DND-41 (cell line): ENCODE data around the gene C10orf62.

ENCODE experiments used
- ATAC-seq: fragments of 200-7000 bp; cut with Tn5 transposase; 3 replicates; pipeline ENCODE4 v1.9.1; 2021; ENCODE audit warnings: low read depth; ENCODE audit not compliant: insufficient read depth
- DNase-seq: peaks from one replicate; pipeline ENCODE4 v3.0.0-alpha.2; 2020
- H2AFZ ChIP-seq: 2 replicates; pipeline ENCODE4 v1.6.0; 2012; ENCODE audit warnings: low read depth, low read length
- H3K27ac ChIP-seq: 2 replicates; pipeline ENCODE4 v1.5.1; 2012; ENCODE audit warnings: low read length, inconsistent platforms
- H3K27me3 ChIP-seq: fragments of 200-600 bp; sonication (generic); 2 replicates; pipeline ENCODE4 v1.6.0; 2012; ENCODE audit warnings: low read length, mild to moderate bottlenecking, inconsistent platforms; ENCODE audit not compliant: insufficient read depth, poor library complexity
- H3K36me3 ChIP-seq: 2 replicates; pipeline ENCODE4 v1.5.1; 2012; ENCODE audit warnings: low read length, inconsistent platforms; ENCODE audit not compliant: insufficient read depth
- H3K4me1 ChIP-seq: 2 replicates; pipeline ENCODE4 v1.5.1; 2012; ENCODE audit warnings: mild to moderate bottlenecking, low read length; ENCODE audit not compliant: insufficient read depth
- H3K4me2 ChIP-seq: 2 replicates; pipeline ENCODE4 v1.6.0; 2012; ENCODE audit warnings: mild to moderate bottlenecking, moderate library complexity, low read length, inconsistent platforms; ENCODE audit not compliant: insufficient read depth
- H3K4me3 ChIP-seq, 2 experiments: fragments of 200-600 bp in 1 of 2; shearing (Covaris generic) in 1 of 2; 2 replicates each; pipeline ENCODE4 v1.5.1; 2012 to 2016; ENCODE audit warnings: inconsistent platforms in 2 of 2, low read length in 2 of 2, mild to moderate bottlenecking in 2 of 2, low read depth in 1 of 2, moderate library complexity in 1 of 2
- H3K79me2 ChIP-seq: 2 replicates; pipeline ENCODE4 v1.6.0; 2012; ENCODE audit warnings: low read length, inconsistent platforms; ENCODE audit not compliant: insufficient read depth
- H3K9ac ChIP-seq: 2 replicates; pipeline ENCODE4 v1.6.0; 2012; ENCODE audit warnings: low read depth, mild to moderate bottlenecking, inconsistent platforms, low read length, moderate library complexity
- H3K9me3 ChIP-seq: 2 replicates; pipeline ENCODE4 v1.5.1; 2012; ENCODE audit warnings: low read length, moderate library complexity, mild to moderate bottlenecking, inconsistent platforms; ENCODE audit not compliant: insufficient read depth, severe bottlenecking
- H4K20me1 ChIP-seq: 2 replicates; pipeline ENCODE4 v1.6.0; 2012; ENCODE audit warnings: low read length; ENCODE audit not compliant: insufficient read depth
- EZH2 ChIP-seq: IDR thresholded peaks from 3 replicates; pipeline ENCODE4 v1.6.1; 2012; ENCODE audit warnings: borderline replicate concordance, low read depth, mild to moderate bottlenecking, moderate library complexity, low read length, inconsistent platforms; ENCODE audit not compliant: severe bottlenecking
- TF ChIP-seq, protein P1 (sequence below): IDR thresholded peaks from 2 replicates; pipeline ENCODE4 v1.5.1; 2012; ENCODE audit warnings: borderline replicate concordance, low read length, moderate library complexity, mild to moderate bottlenecking; ENCODE audit not compliant: poor library complexity, severe bottlenecking; ENCODE audit errors: extremely low read depth

Gene C10orf62

DNA sequence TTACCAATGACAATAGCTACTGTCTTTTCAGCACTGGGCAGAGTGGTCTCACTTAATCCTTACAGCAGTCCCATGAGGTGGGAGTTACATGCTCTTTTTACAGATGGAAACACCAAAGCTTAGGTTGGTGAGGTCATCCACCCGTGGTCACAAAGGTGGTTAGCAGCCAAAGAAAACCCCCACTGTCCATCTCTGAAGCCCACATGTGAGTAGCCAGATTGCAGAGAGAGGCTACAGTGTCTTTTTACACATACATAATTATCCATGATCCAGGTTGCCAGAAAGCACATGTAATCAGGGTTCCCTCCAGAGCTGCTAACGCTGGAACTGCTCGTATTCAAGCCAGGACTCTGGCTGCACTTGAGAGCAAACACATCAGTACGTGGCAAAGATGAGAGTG, 41.6 kb upstream of the C10orf62 start:
- H3K9ac ChIP-seq, result no peak overlapping the region
- DNase-seq, result no peak
- H3K27ac ChIP-seq, result no peak overlapping the region

DNA sequence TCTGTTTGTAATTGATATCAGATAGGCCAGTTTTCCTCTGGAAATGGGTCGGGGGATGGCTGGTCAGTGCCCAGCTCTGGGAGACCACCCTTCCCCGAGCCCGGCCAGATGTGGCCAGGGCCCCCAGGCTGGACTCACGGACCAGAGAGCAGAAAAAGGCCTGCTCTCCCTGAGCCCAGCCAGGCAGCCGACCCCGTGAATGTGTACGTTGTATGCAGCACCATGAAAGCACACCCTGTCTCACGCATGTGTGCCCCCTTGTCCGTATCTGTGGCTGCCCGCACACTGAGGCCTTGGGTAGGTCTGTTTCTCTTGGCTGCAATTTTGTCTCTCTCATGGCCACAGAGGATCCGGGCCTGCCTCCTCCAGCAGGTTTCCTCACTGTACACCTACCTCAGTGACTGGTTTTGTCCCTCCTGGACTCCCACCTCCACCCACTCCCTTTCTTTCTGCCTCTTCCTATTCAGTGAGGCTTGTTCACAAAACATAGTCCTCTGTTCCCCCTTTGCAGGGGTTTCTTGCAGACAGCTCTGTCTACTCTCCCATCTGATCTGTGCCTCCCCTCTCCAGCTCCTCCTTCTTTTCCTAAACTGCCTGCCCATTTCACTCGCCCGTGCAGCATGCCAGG, 40.6 kb upstream of the C10orf62 start:
- H3K4me1 ChIP-seq, result no peaks in the 10 kb centered on the region
- DNase-seq, result no peak
- TF ChIP-seq EZH2, result no peak
- TF ChIP-seq, protein P1, sequence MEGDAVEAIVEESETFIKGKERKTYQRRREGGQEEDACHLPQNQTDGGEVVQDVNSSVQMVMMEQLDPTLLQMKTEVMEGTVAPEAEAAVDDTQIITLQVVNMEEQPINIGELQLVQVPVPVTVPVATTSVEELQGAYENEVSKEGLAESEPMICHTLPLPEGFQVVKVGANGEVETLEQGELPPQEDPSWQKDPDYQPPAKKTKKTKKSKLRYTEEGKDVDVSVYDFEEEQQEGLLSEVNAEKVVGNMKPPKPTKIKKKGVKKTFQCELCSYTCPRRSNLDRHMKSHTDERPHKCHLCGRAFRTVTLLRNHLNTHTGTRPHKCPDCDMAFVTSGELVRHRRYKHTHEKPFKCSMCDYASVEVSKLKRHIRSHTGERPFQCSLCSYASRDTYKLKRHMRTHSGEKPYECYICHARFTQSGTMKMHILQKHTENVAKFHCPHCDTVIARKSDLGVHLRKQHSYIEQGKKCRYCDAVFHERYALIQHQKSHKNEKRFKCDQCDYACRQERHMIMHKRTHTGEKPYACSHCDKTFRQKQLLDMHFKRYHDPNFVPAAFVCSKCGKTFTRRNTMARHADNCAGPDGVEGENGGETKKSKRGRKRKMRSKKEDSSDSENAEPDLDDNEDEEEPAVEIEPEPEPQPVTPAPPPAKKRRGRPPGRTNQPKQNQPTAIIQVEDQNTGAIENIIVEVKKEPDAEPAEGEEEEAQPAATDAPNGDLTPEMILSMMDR, result no peak
- H3K9ac ChIP-seq, result no peak overlapping the region
- no peak overlapping the region for H3K27ac ChIP-seq
- no peaks in the 10 kb centered on the region for H3K9me3 ChIP-seq
- no peak overlapping the region for H3K4me3 ChIP-seq
- H2AFZ ChIP-seq, result no peak overlapping the region
- ATAC-seq, result no peak
- no peaks in the 10 kb centered on the region for H4K20me1 ChIP-seq
- H3K27me3 ChIP-seq, result no peaks in the 10 kb centered on the region
- H3K4me2 ChIP-seq, result no peak overlapping the region
- H3K36me3 ChIP-seq, result no peaks in the 10 kb centered on the region
- no peaks in the 10 kb centered on the region for H3K79me2 ChIP-seq

More for the DNA sequence above, 41.6 kb upstream of the C10orf62 start:
- Histone ChIP-seq H3K4me2 (no peak overlapping the region), H4K20me1 (no peaks in the 10 kb centered on the region), H3K4me3 (no peak overlapping the region), H3K36me3 (no peaks in the 10 kb centered on the region), H3K9me3 (no peaks in the 10 kb centered on the region), H3K79me2 (no peaks in the 10 kb centered on the region), H3K4me1 (no peaks in the 10 kb centered on the region), H2AFZ (no peak overlapping the region), H3K27me3 (no peaks in the 10 kb centered on the region)
- TF ChIP-seq, protein P1, result no peak
- no peak for TF ChIP-seq EZH2
- no peak for ATAC-seq

DNA sequence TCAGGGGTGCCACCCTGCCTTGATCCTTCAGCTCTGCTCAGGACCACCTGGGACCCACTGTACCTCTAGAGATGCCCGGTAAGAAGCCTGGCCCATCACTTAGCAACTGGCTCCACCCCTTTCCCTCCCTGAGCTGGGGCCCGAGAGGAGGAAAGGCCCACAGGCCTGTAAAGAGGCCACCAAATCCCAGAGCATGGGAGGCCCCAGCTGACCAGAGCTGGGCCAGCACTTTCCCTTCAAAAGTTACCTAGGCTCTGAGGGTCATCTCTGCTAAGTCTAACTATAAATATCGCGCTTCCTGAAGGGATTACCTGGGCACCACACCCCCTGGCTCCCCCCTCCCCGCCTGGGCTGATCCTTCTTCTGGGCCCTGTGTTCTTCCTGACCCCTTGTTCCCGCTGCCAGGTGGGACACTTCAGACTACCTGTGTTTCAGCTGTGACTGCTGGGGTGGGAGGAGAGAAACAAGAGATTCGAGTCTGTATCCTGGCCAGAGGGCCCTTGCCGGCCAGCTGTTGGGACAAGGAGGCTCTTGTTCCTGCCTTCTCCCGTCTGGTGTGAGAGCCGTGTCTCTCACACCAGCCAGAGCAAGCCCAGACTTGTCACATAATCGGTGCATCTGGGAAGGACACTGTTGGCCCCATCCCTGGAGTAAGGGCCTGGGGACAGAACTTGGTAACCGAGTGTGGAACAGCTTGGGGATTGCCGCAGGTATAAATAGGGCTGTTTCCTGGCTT, 39.8 kb upstream of the C10orf62 start:
- H3K9me3 ChIP-seq, result no peaks in the 10 kb centered on the region
- no peak for TF ChIP-seq EZH2
- TF ChIP-seq, protein P1, result no peak
- ATAC-seq, result no peak
- no peak overlapping the region for H3K4me2 ChIP-seq
- H2AFZ ChIP-seq, result no peak overlapping the region
- no peak for DNase-seq
- H3K27me3 ChIP-seq, result no peaks in the 10 kb centered on the region
- no peaks in the 10 kb centered on the region for H3K36me3 ChIP-seq
- no peak overlapping the region for H3K27ac ChIP-seq
- no peak overlapping the region for H3K9ac ChIP-seq
- no peak overlapping the region for H3K4me3 ChIP-seq
- H3K79me2 ChIP-seq, result no peaks in the 10 kb centered on the region
- no peaks in the 10 kb centered on the region for H4K20me1 ChIP-seq
- H3K4me1 ChIP-seq, result no peaks in the 10 kb centered on the region
